IMR-90 (cell line): ENCODE data around the gene GFOD2.

Experiments
- CEBPB ChIP-seq: IDR thresholded peaks from 2 replicates; pipeline ENCODE4 v1.6.1; 2012; ENCODE audit warnings: low read depth, low read length, improper control_type of control experiment
- CTCF ChIP-seq: conservative IDR thresholded peaks from 2 replicates; pipeline ENCODE4 v1.5.1; 2012; ENCODE audit warnings: mild to moderate bottlenecking, low read depth, low read length, improper control_type of control experiment
- MAFK ChIP-seq: IDR thresholded peaks from 2 replicates; pipeline ENCODE4 v1.6.1; 2012; ENCODE audit warnings: low read depth, low read length, improper control_type of control experiment
- POLR2A ChIP-seq: IDR thresholded peaks from 2 replicates; pipeline ENCODE4 v1.6.1; 2012; ENCODE audit warnings: mild to moderate bottlenecking, low read depth, low read length
- RCOR1 ChIP-seq: IDR thresholded peaks from 2 replicates; pipeline ENCODE4 v1.6.1; 2012; ENCODE audit warnings: mild to moderate bottlenecking, low read length, improper control_type of control experiment; ENCODE audit not compliant: insufficient replicate concordance

- TF ChIP-seq RCOR1 (no peak), POLR2A (no peak), CTCF (no peak), MAFK (no peak), CEBPB (0 out of 2 replicates have a peak, but pooled peaks have one; percentile 17)
Observed at GRCh38 chr16:67699265-67699664, 19.9 kb downstream of the GFOD2 start.
